Fibroblast of lung (primary cell): ENCODE results near the gene LENG9.

Experiments used
- EZH2 ChIP-seq: IDR thresholded peaks from 2 replicates; pipeline ENCODE4 v1.5.1; 2012; ENCODE audit warnings: low read length, control low read depth, mild to moderate bottlenecking; ENCODE audit errors: missing control alignments
- TF ChIP-seq, protein P1 (sequence below), 2 donors: IDR thresholded peaks in 1 of 2; conservative IDR thresholded peaks in 1 of 2; 1 replicate in 1 of 2; 2 replicates in 1 of 2; pipeline ENCODE4 v1.5.1; 2011 to 2012; ENCODE audit warnings: low read length in 2 of 2, control low read depth in 1 of 2, inconsistent platforms in 1 of 2, low read depth in 1 of 2, mild to moderate bottlenecking in 1 of 2

DNA sequence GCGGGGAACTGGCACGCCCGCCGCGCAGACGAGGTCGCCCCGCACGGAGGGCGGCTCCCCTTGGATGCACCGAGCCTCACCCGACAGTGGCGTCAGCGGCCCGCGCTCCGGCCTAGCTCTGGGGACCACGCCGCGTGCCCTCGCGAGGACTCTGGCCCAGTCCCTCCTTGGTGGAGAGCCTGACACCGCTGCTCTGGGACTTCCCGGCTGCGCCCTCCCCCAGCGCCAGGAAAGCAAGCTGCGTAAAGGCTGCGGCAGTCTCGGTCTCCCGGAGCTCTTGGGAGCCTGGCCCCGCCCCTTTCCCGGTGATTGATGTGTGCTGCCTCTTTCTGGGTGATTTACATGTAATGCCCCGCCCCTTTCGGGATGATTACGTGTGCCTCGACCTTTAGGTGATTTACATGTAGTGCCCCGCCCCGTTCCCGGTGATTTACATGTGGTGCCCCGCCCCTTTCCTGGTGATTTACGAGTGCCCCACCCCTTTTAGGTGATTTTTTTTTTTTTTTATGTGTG, at the start of gene LENG9:
- TF ChIP-seq, protein P1, sequence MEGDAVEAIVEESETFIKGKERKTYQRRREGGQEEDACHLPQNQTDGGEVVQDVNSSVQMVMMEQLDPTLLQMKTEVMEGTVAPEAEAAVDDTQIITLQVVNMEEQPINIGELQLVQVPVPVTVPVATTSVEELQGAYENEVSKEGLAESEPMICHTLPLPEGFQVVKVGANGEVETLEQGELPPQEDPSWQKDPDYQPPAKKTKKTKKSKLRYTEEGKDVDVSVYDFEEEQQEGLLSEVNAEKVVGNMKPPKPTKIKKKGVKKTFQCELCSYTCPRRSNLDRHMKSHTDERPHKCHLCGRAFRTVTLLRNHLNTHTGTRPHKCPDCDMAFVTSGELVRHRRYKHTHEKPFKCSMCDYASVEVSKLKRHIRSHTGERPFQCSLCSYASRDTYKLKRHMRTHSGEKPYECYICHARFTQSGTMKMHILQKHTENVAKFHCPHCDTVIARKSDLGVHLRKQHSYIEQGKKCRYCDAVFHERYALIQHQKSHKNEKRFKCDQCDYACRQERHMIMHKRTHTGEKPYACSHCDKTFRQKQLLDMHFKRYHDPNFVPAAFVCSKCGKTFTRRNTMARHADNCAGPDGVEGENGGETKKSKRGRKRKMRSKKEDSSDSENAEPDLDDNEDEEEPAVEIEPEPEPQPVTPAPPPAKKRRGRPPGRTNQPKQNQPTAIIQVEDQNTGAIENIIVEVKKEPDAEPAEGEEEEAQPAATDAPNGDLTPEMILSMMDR (conservative IDR thresholded peaks at IDR 0.05 in 1 of 2, IDR thresholded peaks at IDR 0.05 in 1 of 2; ENCODE audit: low read depth in 1 of 2, low read length in 2 of 2), result no peak
- TF ChIP-seq EZH2, result no peak
